HepG2 (cell line): Measurements from ENCODE around the gene TBRG1.

Source experiments
- IKZF1 ChIP-seq: fragments of 450-650 bp; IDR thresholded peaks from 2 replicates; pipeline ENCODE4 v1.7.1; 2016
- MXI1 ChIP-seq: IDR thresholded peaks from 3 replicates; pipeline ENCODE4 v1.6.1; 2012; ENCODE audit warnings: low read depth, low read length, inconsistent platforms, borderline replicate concordance
- NFIC ChIP-seq: IDR thresholded peaks from 2 replicates; pipeline ENCODE4 v1.6.1; 2012; ENCODE audit warnings: mild to moderate bottlenecking, low read length, inconsistent platforms
- PAX8 ChIP-seq: sonication (generic); formaldehyde crosslinking; IDR thresholded peaks from 2 replicates; pipeline ENCODE4 v1.8.0; 2022; ENCODE audit warnings: mild to moderate bottlenecking, missing genetic modification reagents, borderline replicate concordance
- ZFY ChIP-seq: sonication (generic); formaldehyde crosslinking; IDR thresholded peaks from 2 replicates; pipeline ENCODE4 v1.4.0; 2020; ENCODE audit warnings: missing genetic modification reagents
- ZNF607 ChIP-seq: sonication (generic); formaldehyde crosslinking; IDR thresholded peaks from 2 replicates; pipeline ENCODE4 v1.5.1; 2020; ENCODE audit warnings: missing genetic modification reagents, mild to moderate bottlenecking, borderline replicate concordance

DNA sequence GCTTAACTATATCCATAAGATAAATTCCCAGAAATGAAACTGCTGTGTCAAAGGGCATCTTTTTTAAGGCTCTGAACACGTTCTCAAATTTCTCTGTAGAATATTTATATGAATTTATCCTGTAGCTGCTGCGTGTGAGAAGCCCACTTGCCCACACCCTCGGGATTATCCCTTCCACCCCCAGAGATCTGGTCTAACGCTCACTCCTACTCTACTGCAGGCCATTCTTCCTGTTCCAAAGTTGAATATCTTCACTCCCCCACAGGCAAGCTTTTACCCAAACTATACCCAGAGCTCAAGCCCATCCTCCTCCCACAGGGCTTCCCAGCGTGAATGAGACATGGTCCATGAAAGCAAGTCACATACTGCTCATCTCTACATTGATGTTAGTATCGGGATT lies 25.9 kb downstream of the TBRG1 start:
- no peak for TF ChIP-seq IKZF1
- no peak for TF ChIP-seq MXI1
- TF ChIP-seq ZFY, result no peak
- no peak for TF ChIP-seq ZNF607 (CRISPR knock-in tag)
- no peak for TF ChIP-seq PAX8 (CRISPR knock-in tag)
- no peak for TF ChIP-seq NFIC
